ENCODE results near the gene TUBB2B. TPM values are rescaled to one million over a fixed set of nuclear protein-coding genes. Genes with fewer than 3 reads are reported as not detected.

Gene TUBB2B
- total RNA-seq, 1 donor from 2014 or later, result 1.3 TPM

GRCh38 chr6:3222506-3223038, 4.9 kb downstream of the TUBB2B start:
- no peak for DNase-seq
- no peak for ATAC-seq (ENCODE audit: poor library complexity)
- intact Hi-C loops (cut with DNase I), result no loop called here

GRCh38 chr6:3221578-3221977, 5.9 kb downstream of the TUBB2B start:
- ATAC-seq (ENCODE audit: poor library complexity) (no peak), DNase-seq (no peak)
- intact Hi-C loops (cut with DNase I), result no loop called here

- intact Hi-C loops (cut with DNase I), result no loop called here
- ATAC-seq (ENCODE audit: poor library complexity), result no peak
- no peak for DNase-seq
These were observed 7.1 kb downstream of the TUBB2B start for GRCh38 chr6:3220366-3220765.

GRCh38 chr6:3218266-3218665, 9.2 kb downstream of the TUBB2B start:
- DNase-seq (no peak), ATAC-seq (ENCODE audit: poor library complexity) (no peak)
- intact Hi-C loops (cut with DNase I), result no loop called here

GRCh38 chr6:3217286-3217685, 10.2 kb downstream of the TUBB2B start:
- intact Hi-C loops (cut with DNase I), result no loop called here
- DNase-seq, result no peak
- no peak for ATAC-seq (ENCODE audit: poor library complexity)

- DNase-seq, result no peak
- no peak for ATAC-seq (ENCODE audit: poor library complexity)
- intact Hi-C loops (cut with DNase I), result no loop called here
These were observed 12.6 kb downstream of the TUBB2B start for GRCh38 chr6:3214898-3215297.

GRCh38 chr6:3213334-3213695, 14.1 kb downstream of the TUBB2B start:
- ATAC-seq (ENCODE audit: poor library complexity) (no peak), DNase-seq (no peak)

GRCh38 chr6:3212261-3212660, 15.2 kb downstream of the TUBB2B start:
- ATAC-seq (ENCODE audit: poor library complexity), result no peak
- no peak for DNase-seq
- intact Hi-C loops (cut with DNase I), result no loop called here

More at GRCh38 chr6:3213334-3213695, 14.1 kb downstream of the TUBB2B start:
- intact Hi-C loops (cut with DNase I), result no loop called here

- ATAC-seq (ENCODE audit: poor library complexity) (no peak), DNase-seq (no peak)
- intact Hi-C loops (cut with DNase I), result no loop called here
These were observed 15.8 kb downstream of the TUBB2B start for GRCh38 chr6:3211681-3212080.

- no peak for DNase-seq
These were observed 17.3 kb downstream of the TUBB2B start for GRCh38 chr6:3210024-3210610.

GRCh38 chr6:3209114-3210023, 18.1 kb downstream of the TUBB2B start:
- intact Hi-C loops (cut with DNase I), result no loop called here
- DNase-seq (no peak), ATAC-seq (ENCODE audit: poor library complexity) (peak; percentile 41)

More at GRCh38 chr6:3210024-3210610, 17.3 kb downstream of the TUBB2B start:
- intact Hi-C loops (cut with DNase I), result no loop called here
- ATAC-seq (ENCODE audit: poor library complexity), result no peak

- intact Hi-C loops (cut with DNase I), result no loop called here
- DNase-seq, result no peak
- ATAC-seq (ENCODE audit: poor library complexity), result no peak
These were observed 18.7 kb downstream of the TUBB2B start for GRCh38 chr6:3208775-3209113.

GRCh38 chr6:3208098-3208774, 19.2 kb downstream of the TUBB2B start:
- ATAC-seq (ENCODE audit: poor library complexity) (no peak), DNase-seq (no peak)
- intact Hi-C loops (cut with DNase I), result no loop called here

GRCh38 chr6:3206339-3207015, 21.0 kb downstream of the TUBB2B start:
- no peak for DNase-seq
- no peak for ATAC-seq (ENCODE audit: poor library complexity)
- intact Hi-C loops (cut with DNase I), result no loop called here

- intact Hi-C loops (cut with DNase I), result no loop called here
- DNase-seq (no peak), ATAC-seq (ENCODE audit: poor library complexity) (no peak)
These were observed 21.5 kb downstream of the TUBB2B start for GRCh38 chr6:3205913-3206312.

- no peak for DNase-seq
- no peak for ATAC-seq (ENCODE audit: poor library complexity)
- intact Hi-C loops (cut with DNase I), result no loop called here
These were observed 22.5 kb downstream of the TUBB2B start for GRCh38 chr6:3204921-3205320.

- ATAC-seq (ENCODE audit: poor library complexity) (no peak), DNase-seq (no peak)
- intact Hi-C loops (cut with DNase I), result no loop called here
These were observed 24.3 kb downstream of the TUBB2B start for GRCh38 chr6:3202999-3203696.

GRCh38 chr6:3201388-3201787, 26.1 kb downstream of the TUBB2B start:
- intact Hi-C loops (cut with DNase I), result no loop called here
- DNase-seq (no peak), ATAC-seq (ENCODE audit: poor library complexity) (no peak)

GRCh38 chr6:3200682-3201081, 26.8 kb downstream of the TUBB2B start:
- ATAC-seq (ENCODE audit: poor library complexity), result no peak
- intact Hi-C loops (cut with DNase I), result no loop called here

More at GRCh38 chr6:3200682-3201081, 26.8 kb downstream of the TUBB2B start:
- DNase-seq, result no peak

Measured in Right ventricle myocardium superior (tissue), 1 donor.